ENCODE measurements around the gene ZCCHC17. TPM values are rescaled to one million over a fixed set of nuclear protein-coding genes. Genes with fewer than 3 reads are reported as not detected.

ZCCHC17 gene
- total and polyA plus RNA-seq, 7 donors = 9.6 to 48.8 (median 16.4) TPM

DNA sequence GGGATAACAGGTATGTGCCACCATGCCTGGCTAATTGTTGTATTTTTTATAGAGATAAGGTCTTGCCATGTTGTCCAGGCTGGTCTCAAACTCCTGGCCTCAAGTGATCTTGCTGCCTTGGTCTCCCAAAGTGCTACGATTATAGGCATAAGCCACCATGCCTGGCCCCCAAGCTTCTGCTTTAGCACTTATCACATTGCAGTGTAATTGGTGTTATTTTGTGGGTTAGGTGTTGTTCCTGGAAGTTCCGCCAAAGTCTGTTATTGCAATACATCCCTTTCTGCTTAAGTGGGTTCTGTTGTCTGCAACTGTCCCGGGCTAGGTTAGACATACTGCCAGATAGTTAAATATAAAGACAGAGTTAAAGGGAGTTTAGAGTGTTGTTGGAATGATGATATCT, 3.4 kb downstream of the ZCCHC17 start:
- no peak overlapping the region for H3K4me3 ChIP-seq
- no peak overlapping the region for H3K27ac ChIP-seq
- H3K4me1 ChIP-seq = peaks cover 34% of the 10 kb centered on the region
- TF ChIP-seq, protein P1, sequence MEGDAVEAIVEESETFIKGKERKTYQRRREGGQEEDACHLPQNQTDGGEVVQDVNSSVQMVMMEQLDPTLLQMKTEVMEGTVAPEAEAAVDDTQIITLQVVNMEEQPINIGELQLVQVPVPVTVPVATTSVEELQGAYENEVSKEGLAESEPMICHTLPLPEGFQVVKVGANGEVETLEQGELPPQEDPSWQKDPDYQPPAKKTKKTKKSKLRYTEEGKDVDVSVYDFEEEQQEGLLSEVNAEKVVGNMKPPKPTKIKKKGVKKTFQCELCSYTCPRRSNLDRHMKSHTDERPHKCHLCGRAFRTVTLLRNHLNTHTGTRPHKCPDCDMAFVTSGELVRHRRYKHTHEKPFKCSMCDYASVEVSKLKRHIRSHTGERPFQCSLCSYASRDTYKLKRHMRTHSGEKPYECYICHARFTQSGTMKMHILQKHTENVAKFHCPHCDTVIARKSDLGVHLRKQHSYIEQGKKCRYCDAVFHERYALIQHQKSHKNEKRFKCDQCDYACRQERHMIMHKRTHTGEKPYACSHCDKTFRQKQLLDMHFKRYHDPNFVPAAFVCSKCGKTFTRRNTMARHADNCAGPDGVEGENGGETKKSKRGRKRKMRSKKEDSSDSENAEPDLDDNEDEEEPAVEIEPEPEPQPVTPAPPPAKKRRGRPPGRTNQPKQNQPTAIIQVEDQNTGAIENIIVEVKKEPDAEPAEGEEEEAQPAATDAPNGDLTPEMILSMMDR (IDR thresholded peaks at IDR 0.05) = no peak
- intact Hi-C loops (cut with DNase I) = no loop called here
- DNase-seq (no peak), ATAC-seq (no peak)
- H3K27me3 ChIP-seq (ENCODE audit: insufficient read depth in 3 of 3, low read length in 2 of 3) = no peaks in the 10 kb centered on the region
- 80 to 93% (median 82%) methylated on average over 3 of the region's 3 CpGs for WGBS, 3 donors
- H3K9me3 ChIP-seq = no peaks in the 10 kb centered on the region
- H3K36me3 ChIP-seq (ENCODE audit: insufficient read depth in 1 of 2, low read depth in 1 of 2) = peaks cover 0 to 1% of the 10 kb centered on the region in 2 donors

DNA sequence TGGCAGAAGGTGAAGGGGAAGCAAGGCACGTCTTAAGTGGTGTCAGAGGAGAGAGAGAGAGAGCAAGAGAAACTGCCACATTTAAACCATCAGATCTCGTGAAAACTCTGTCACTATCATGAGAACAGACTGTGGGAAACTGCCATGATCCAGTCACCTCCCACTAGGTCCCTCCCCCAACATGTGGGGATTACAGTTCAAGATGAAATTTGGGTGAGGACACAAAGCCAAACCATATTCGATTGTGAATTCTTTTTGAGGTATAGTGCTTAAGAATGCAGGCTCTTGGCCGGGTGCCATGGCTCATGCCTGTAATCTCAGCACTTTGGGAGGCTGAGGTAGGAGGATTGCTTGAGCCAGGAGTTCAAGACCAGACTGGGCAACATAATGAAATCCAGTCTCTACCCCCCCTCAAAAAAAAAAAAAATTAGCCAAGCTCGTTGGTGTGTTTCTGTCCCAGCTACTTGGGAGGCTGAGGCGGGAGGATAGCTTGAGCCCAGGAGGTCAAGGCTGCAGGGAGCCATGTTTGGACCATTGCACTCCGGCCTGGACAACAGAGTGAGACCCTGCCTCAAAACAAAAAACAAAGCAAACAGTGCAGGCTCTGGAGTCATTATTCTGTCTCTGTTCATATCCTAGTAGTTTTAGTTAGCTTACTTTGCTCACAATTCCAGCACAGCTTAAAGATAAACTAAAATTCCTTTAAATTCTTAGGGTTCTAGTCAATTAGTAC, 6.0 kb downstream of the ZCCHC17 start:
- WGBS, 3 donors = 81 to 85% (median 84%) methylated on average over 7 of the region's 7 CpGs
- no peak for ATAC-seq
- intact Hi-C loops (cut with DNase I) = no loop called here

DNA sequence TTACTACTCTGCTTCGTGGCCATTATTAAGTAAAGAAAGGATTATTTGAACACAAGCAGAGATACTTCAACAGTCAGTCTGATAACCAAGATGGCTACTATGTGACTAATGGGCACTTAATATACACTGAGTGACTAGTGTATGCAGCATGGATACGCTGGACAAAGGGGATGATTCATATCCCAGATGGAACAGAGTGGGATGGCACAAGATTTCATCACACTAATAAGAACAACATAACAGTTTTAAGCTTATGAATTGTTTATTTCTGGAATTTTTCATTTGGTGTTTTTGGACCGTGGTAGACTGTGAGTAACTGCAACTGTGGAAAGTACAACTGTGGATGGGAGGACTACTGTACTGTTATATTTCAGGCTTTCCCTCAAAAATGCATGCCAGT, 9.4 kb downstream of the ZCCHC17 start:
- ATAC-seq (peak; percentile 59 to 80 (median 68)), DNase-seq (no peak)
- 86 to 91% (median 89%) methylated on average over 3 of the region's 3 CpGs for WGBS, 3 donors
- Histone ChIP-seq H3K36me3 (ENCODE audit: insufficient read depth in 1 of 2, low read depth in 1 of 2) (peaks cover 3 to 16% of the 10 kb centered on the region in 2 donors), H3K9me3 (no peaks in the 10 kb centered on the region), H3K27me3 (ENCODE audit: insufficient read depth in 3 of 3, low read length in 2 of 3) (no peaks in the 10 kb centered on the region), H3K27ac (no peak overlapping the region), H3K4me1 (peaks cover 6% of the 10 kb centered on the region), H3K4me3 (no peak overlapping the region)
- TF ChIP-seq, protein P1 (IDR thresholded peaks at IDR 0.05) = no peak
- intact Hi-C loops (cut with DNase I) = no loop called here

More for the DNA sequence above, 6.0 kb downstream of the ZCCHC17 start:
- H3K4me1 ChIP-seq = peaks cover 29% of the 10 kb centered on the region
- no peaks in the 10 kb centered on the region for H3K27me3 ChIP-seq (ENCODE audit: insufficient read depth in 3 of 3, low read length in 2 of 3)
- no peaks in the 10 kb centered on the region for H3K36me3 ChIP-seq (ENCODE audit: insufficient read depth in 1 of 2, low read depth in 1 of 2)
- no peaks in the 10 kb centered on the region for H3K9me3 ChIP-seq
- TF ChIP-seq, protein P1 (IDR thresholded peaks at IDR 0.05) = no peak
- no peak overlapping the region for H3K4me3 ChIP-seq
- no peak for DNase-seq
- no peak overlapping the region for H3K27ac ChIP-seq

DNA sequence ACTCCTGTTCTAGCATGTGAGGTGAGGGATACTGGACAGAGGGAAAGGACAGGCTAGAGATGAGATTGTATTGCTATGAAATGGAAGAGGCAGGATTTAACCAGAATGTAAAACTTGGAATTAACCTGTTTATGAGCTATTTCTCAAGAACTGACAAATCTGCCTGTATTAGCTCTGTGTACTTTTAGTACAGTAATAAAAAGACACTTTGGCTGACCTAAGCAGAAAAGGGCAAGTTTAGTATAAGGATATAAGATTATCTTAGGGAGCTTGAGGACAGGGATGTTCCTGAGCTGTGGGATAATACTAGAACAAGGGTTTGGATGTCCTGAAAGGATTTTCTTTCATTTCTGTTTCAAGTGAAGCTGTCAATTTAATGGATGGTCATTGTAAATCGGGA, 11.2 kb downstream of the ZCCHC17 start:
- TF ChIP-seq, protein P1 (IDR thresholded peaks at IDR 0.05) = no peak
- H3K9me3 ChIP-seq = no peaks in the 10 kb centered on the region
- intact Hi-C loops (cut with DNase I) = no loop called here
- 0 to 35% (median 28%) methylated on average over 1 of the region's 1 CpG for WGBS, 3 donors
- H3K36me3 ChIP-seq (ENCODE audit: insufficient read depth in 1 of 2, low read depth in 1 of 2) = peaks cover 7 to 33% of the 10 kb centered on the region in 2 donors
- ATAC-seq = no peak
- peaks cover 6% of the 10 kb centered on the region for H3K4me1 ChIP-seq
- DNase-seq = no peak
- no peak overlapping the region for H3K27ac ChIP-seq
- H3K27me3 ChIP-seq (ENCODE audit: insufficient read depth in 3 of 3, low read length in 2 of 3) = no peaks in the 10 kb centered on the region
- no peak overlapping the region for H3K4me3 ChIP-seq

DNA sequence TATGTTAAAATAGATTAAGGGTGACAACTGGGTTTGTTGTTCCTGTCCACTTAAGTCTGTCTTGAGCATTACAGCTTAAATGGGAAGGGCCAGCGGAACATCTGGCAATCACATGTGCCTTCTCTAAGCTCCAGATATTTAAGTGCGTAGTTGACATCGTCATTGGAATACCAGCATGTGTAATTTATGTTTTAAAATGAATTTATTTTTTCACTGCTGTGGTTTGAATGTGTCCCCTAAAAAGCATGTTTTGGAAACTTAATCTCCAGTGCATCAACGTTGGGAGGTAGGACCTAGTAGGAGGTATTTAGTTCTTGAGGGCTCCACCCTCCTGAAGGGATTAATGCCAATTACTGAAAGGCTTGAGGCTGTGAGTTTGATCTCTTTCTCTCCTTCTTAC, 13.4 kb downstream of the ZCCHC17 start:
- TF ChIP-seq, protein P1 (IDR thresholded peaks at IDR 0.05) = no peak
- Histone ChIP-seq H3K4me3 (no peak overlapping the region), H3K27ac (no peak overlapping the region), H3K9me3 (no peaks in the 10 kb centered on the region), H3K27me3 (ENCODE audit: insufficient read depth in 3 of 3, low read length in 2 of 3) (no peaks in the 10 kb centered on the region), H3K36me3 (ENCODE audit: insufficient read depth in 1 of 2, low read depth in 1 of 2) (peaks cover 10 to 54% of the 10 kb centered on the region in 2 donors), H3K4me1 (peaks cover 6% of the 10 kb centered on the region)
- no peak for DNase-seq
- WGBS, 3 donors = 74 to 78% (median 76%) methylated on average over 4 of the region's 4 CpGs
- no peak for ATAC-seq
- intact Hi-C loops (cut with DNase I) = no loop called here

Data from psoas muscle (tissue), 8 donors.